Testis (tissue), 3 donors: ENCODE data around the gene TTF2. TPM values are rescaled to one million over a fixed set of nuclear protein-coding genes. Genes with fewer than 3 reads are reported as not detected.

ENCODE experiments used
- DNase-seq: peaks from one replicate; pipeline ENCODE4 v3.0.0-alpha.2; 2019
- H3K27ac ChIP-seq, 2 donors: fragments of 200-600 bp; sonication (generic); one replicate each; pipeline ENCODE4 v1.5.1; 2019
- H3K27me3 ChIP-seq: fragments of 200-600 bp; sonication (generic); one replicate; pipeline ENCODE4 v1.5.1; 2019
- H3K36me3 ChIP-seq: fragments of 200-600 bp; sonication (generic); one replicate; pipeline ENCODE4 v1.5.1; 2017; ENCODE audit warnings: low read depth; ENCODE audit errors: missing control alignments
- H3K4me1 ChIP-seq: fragments of 200-600 bp; sonication (generic); one replicate; pipeline ENCODE4 v1.5.1; 2019
- H3K4me3 ChIP-seq, 2 donors: fragments of 200-600 bp; sonication (generic); one replicate each; pipeline ENCODE4 v1.5.1; 2017 to 2019
- H3K9me3 ChIP-seq: fragments of 200-600 bp; sonication (generic); one replicate; pipeline ENCODE4 v1.5.1; 2017
- CTCF ChIP-seq, 3 experiments: fragments of 450-650 bp in 2 of 3; fragments of 200-600 bp in 1 of 3; sonication (generic) in 1 of 3; IDR thresholded peaks; one replicate each; pipeline ENCODE4 v1.5.1; 2016 to 2019; ENCODE audit warnings: antibody characterized with exemption in 3 of 3, mild to moderate bottlenecking in 2 of 3, moderate library complexity in 1 of 3
- POLR2A ChIP-seq: fragments of 450-650 bp; IDR thresholded peaks from one replicate; pipeline ENCODE4 v1.6.1; 2017; ENCODE audit warnings: antibody characterized with exemption, mild to moderate bottlenecking, moderate library complexity
- WGBS, 2 donors: methylation state at CpG; one replicate each; pipeline ENCODE4 v1.1.5; 2018; 5-methylcytosine and 5-hydroxymethylcytosine counted together
- intact Hi-C: fragments of 100-400 bp; cut with DNase I; formaldehyde crosslinking; loops from one replicate; pipeline ENCODE4 v1.15.1; 2023; ENCODE audit warnings: low total_unique reads
- polyA plus RNA-seq: library from polyadenylated mRNA; stranded (reverse); fragments of 350-450 nt; fragmentation: Illumina TruSeq; extraction: RNeasy Lipid Tissue Mini Kit (QIAGEN cat#74804); gene quantifications from one replicate; pipeline ENCODE4 v1.2.3, GENCODE V29; 2014; ENCODE audit warnings: low read depth, low replicate concordance; ENCODE audit not compliant: insufficient read depth
- total RNA-seq, 2 donors: library from RNA; depleted of rRNA; stranded (reverse); fragments of >200 nt; gene quantifications; one replicate each; pipeline ENCODE4 v1.2.3, GENCODE V29; 2016

The TTF2 gene
- total and polyA plus RNA-seq, 3 donors from 2014 or later = 20.2 to 26.5 (median 20.8) TPM

- no peaks in the 10 kb centered on the region for H3K4me1 ChIP-seq
- TF ChIP-seq POLR2A = no peak
- no peaks in the 10 kb centered on the region for H3K36me3 ChIP-seq
- 82 to 85% methylated on average over 2 of the region's 2 CpGs for WGBS, 2 donors
- intact Hi-C loops = no loop called here
- H3K4me3 ChIP-seq = no peak overlapping the region
- no peak for DNase-seq
- no peak overlapping the region for H3K27ac ChIP-seq
- H3K27me3 ChIP-seq = no peaks in the 10 kb centered on the region
- no peaks in the 10 kb centered on the region for H3K9me3 ChIP-seq
These were observed 47.2 kb downstream of the TTF2 start for GRCh38 chr1:117107364-117107763.

GRCh38 chr1:117110774-117111173, 50.6 kb downstream of the TTF2 start:
- 85 to 95% methylated on average over 2 of the region's 2 CpGs for WGBS, 2 donors
- H3K36me3 ChIP-seq = peaks cover 4% of the 10 kb centered on the region
- TF ChIP-seq CTCF (IDR thresholded peaks at IDR 0.05) (no peak), POLR2A (no peak)
- no peaks in the 10 kb centered on the region for H3K4me1 ChIP-seq
- H3K4me3 ChIP-seq = no peak overlapping the region
- intact Hi-C loops = no loop called here
- H3K27me3 ChIP-seq = no peaks in the 10 kb centered on the region
- no peaks in the 10 kb centered on the region for H3K9me3 ChIP-seq
- no peak for DNase-seq
- no peak overlapping the region for H3K27ac ChIP-seq

- Histone ChIP-seq H3K36me3 (peaks cover 4% of the 10 kb centered on the region), H3K4me3 (no peak overlapping the region), H3K9me3 (no peaks in the 10 kb centered on the region), H3K27me3 (no peaks in the 10 kb centered on the region), H3K27ac (no peak overlapping the region), H3K4me1 (no peaks in the 10 kb centered on the region)
- no peak for TF ChIP-seq CTCF (IDR thresholded peaks at IDR 0.05)
- TF ChIP-seq POLR2A = no peak
- DNase-seq = no peak
- WGBS, 2 donors = 85 to 90% methylated on average over 7 of the region's 7 CpGs
- intact Hi-C loops = no loop called here
These were observed 52.1 kb downstream of the TTF2 start for GRCh38 chr1:117112047-117112717.

GRCh38 chr1:117113199-117113598, 53.1 kb downstream of the TTF2 start:
- H3K4me1 ChIP-seq = no peaks in the 10 kb centered on the region
- no peak overlapping the region for H3K4me3 ChIP-seq
- WGBS, 2 donors = 91 to 94% methylated on average over 11 of the region's 11 CpGs
- no peak for DNase-seq
- H3K27ac ChIP-seq = no peak overlapping the region
- no peaks in the 10 kb centered on the region for H3K27me3 ChIP-seq
- intact Hi-C loops = no loop called here
- no peaks in the 10 kb centered on the region for H3K9me3 ChIP-seq
- TF ChIP-seq POLR2A (no peak), CTCF (IDR thresholded peaks at IDR 0.05) (no peak)
- H3K36me3 ChIP-seq = peaks cover 4% of the 10 kb centered on the region

GRCh38 chr1:117114877-117115276, 54.8 kb downstream of the TTF2 start:
- intact Hi-C loops = no loop called here
- 81 to 85% methylated on average over 2 of the region's 2 CpGs for WGBS, 2 donors
- peaks cover 4% of the 10 kb centered on the region for H3K36me3 ChIP-seq

More at GRCh38 chr1:117114877-117115276, 54.8 kb downstream of the TTF2 start:
- no peak for DNase-seq
- TF ChIP-seq POLR2A (no peak), CTCF (IDR thresholded peaks at IDR 0.05) (no peak)
- Histone ChIP-seq H3K27me3 (no peaks in the 10 kb centered on the region), H3K9me3 (no peaks in the 10 kb centered on the region), H3K27ac (no peak overlapping the region), H3K4me1 (no peaks in the 10 kb centered on the region), H3K4me3 (no peak overlapping the region)
